GM23248 (cell line): ENCODE results near the gene HCRTR2.

ENCODE experiments used
- EZH2 ChIP-seq: fragments of 200-600 bp; sonication (generic); IDR thresholded peaks from 2 replicates; pipeline ENCODE4 v1.6.1; 2018; ENCODE audit warnings: antibody characterized with exemption, mild to moderate bottlenecking; ENCODE audit not compliant: insufficient read depth, poor library complexity, severe bottlenecking
- EZH2phosphoT487 ChIP-seq: fragments of 200-600 bp; sonication (generic); IDR thresholded peaks from 2 replicates; pipeline ENCODE4 v1.6.1; 2018; ENCODE audit warnings: antibody characterized with exemption, moderate library complexity, mild to moderate bottlenecking, low read depth; ENCODE audit not compliant: insufficient read depth

DNA sequence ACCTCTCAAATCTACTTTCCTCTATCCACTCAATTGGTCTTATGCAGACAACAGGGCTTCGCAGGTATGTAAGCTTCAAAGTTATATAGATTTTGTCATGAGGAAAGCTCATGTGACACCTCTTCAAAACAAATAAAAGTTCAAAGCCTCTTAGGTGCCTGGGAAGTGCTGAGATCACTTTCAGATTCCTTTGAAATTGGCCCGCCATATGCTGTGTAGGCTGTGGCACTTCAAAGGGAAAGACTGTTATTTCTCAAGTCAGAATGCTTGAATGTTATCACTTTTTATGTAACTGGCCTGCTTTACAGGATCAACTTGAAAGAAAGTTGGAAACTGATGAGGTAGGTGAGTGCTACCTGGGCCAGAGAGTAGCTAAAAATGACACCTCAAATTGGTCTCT is 85.9 kb downstream of the HCRTR2 start:
- TF ChIP-seq EZH2 (no peak), EZH2phosphoT487 (no peak)
